Natural killer cell (primary cell): ENCODE data around the gene MKRN1. TPM values are rescaled to one million over a fixed set of nuclear protein-coding genes. Genes with fewer than 3 reads are reported as not detected.
"Not testable (repeated sequence)": the region's sequence is repeated elsewhere in the genome, so short reads cannot be mapped to it uniquely, and the experiment has no call there.

Experiments
- ATAC-seq, 3 donors: fragments of 150-1000 bp in 2 of 3; fragments of 200-7000 bp in 1 of 3; cut with Tn5 transposase; 1 replicate in 1 of 3; 2 replicates in 2 of 3; pipeline ENCODE4 v1.10.0; 2021; ENCODE audit warnings: mild to moderate bottlenecking in 2 of 3, moderate library complexity in 2 of 3
- DNase-seq, 2 donors: peaks; one replicate each; pipeline versions ENCODE4 v3.0.0 to v3.0.0-alpha.2; 2013 to 2021; ENCODE audit warnings: mixed read lengths in 1 of 2
- H3K27ac ChIP-seq: one replicate; pipeline ENCODE4 v1.5.1; 2013; ENCODE audit warnings: mild to moderate bottlenecking, low read length
- H3K27me3 ChIP-seq: one replicate; pipeline ENCODE4 v1.6.1; 2013; ENCODE audit warnings: low read length; ENCODE audit not compliant: control insufficient read depth, insufficient read depth
- H3K36me3 ChIP-seq: one replicate; pipeline ENCODE4 v1.6.1; 2013; ENCODE audit warnings: low read length; ENCODE audit not compliant: control insufficient read depth, insufficient read depth
- H3K4me1 ChIP-seq: one replicate; pipeline ENCODE4 v1.6.1; 2013; ENCODE audit warnings: low read length; ENCODE audit not compliant: control insufficient read depth, insufficient read depth
- H3K4me3 ChIP-seq: one replicate; pipeline ENCODE4 v1.5.1; 2013; ENCODE audit warnings: low read length
- H3K9me3 ChIP-seq: one replicate; pipeline ENCODE4 v1.6.1; 2013; ENCODE audit warnings: low read length; ENCODE audit not compliant: control insufficient read depth, insufficient read depth
- H3K27ac Mint-ChIP-seq, 2 donors: one replicate each; pipeline ENCODE4 v1.8.0; 2022; ENCODE audit warnings: mild to moderate bottlenecking in 2 of 2, mixed read lengths in 2 of 2, moderate library complexity in 1 of 2
- H3K27me3 Mint-ChIP-seq, 2 donors: one replicate each; pipeline ENCODE4 v1.8.0; 2022; ENCODE audit warnings: low read depth in 2 of 2, mixed read lengths in 2 of 2
- H3K36me3 Mint-ChIP-seq: one replicate; pipeline ENCODE4 v1.8.0; 2022; ENCODE audit warnings: mixed read lengths
- H3K4me1 Mint-ChIP-seq, 2 donors: one replicate each; pipeline ENCODE4 v1.8.0; 2022; ENCODE audit warnings: mixed read lengths in 2 of 2
- H3K4me3 Mint-ChIP-seq: one replicate; pipeline ENCODE4 v1.8.0; 2022; ENCODE audit warnings: mild to moderate bottlenecking, moderate library complexity, mixed read lengths
- H3K9me3 Mint-ChIP-seq, 2 donors: one replicate each; pipeline ENCODE4 v1.8.0; 2022; ENCODE audit warnings: mixed read lengths in 2 of 2
- CTCF ChIP-seq: fragments of 200-600 bp; IDR thresholded peaks from one replicate; pipeline ENCODE4 v1.8.0; 2022; ENCODE audit warnings: antibody characterized with exemption
- WGBS: methylation state at CpG from one replicate; pipeline ENCODE4 v1.1.7; 2013; ENCODE audit warnings: missing lambda C conversion rate; ENCODE audit not compliant: insufficient coverage; 5-methylcytosine and 5-hydroxymethylcytosine counted together
- intact Hi-C: fragments of 100-400 bp; cut with micrococcal nuclease; formaldehyde crosslinking; loops from one replicate; pipeline ENCODE4 v1.14.2; 2022
- total RNA-seq, 4 donors: library from RNA; stranded (reverse); fragments of 120-200 nt in 1 of 4; gene quantifications; one replicate each; pipeline versions ENCODE4 v1.2.3 to v1.2.4, GENCODE V29; 2013 to 2022

The MKRN1 gene
- total RNA-seq, 3 donors from 2014 or later (not counting 1 experiment from before 2014, with no cell fraction given) = 119 to 146 (median 136) TPM

- no peaks in the 10 kb centered on the region for H3K27me3 ChIP-seq
- 69% methylated on average over 3 of the region's 5 CpGs for WGBS
- no peak for ATAC-seq
- H3K27ac ChIP-seq = no peak overlapping the region
- H3K4me1 ChIP-seq = peaks cover 6% of the 10 kb centered on the region
- no peaks in the 10 kb centered on the region for H3K9me3 ChIP-seq
- no peak overlapping the region for H3K27ac Mint-ChIP-seq
- H3K36me3 ChIP-seq = no peaks in the 10 kb centered on the region
- no peak for DNase-seq
- H3K4me1 Mint-ChIP-seq = peaks cover 0 to 5% of the 10 kb centered on the region in 2 donors
- H3K36me3 Mint-ChIP-seq = no peaks in the 10 kb centered on the region
- H3K27me3 Mint-ChIP-seq = peaks cover 0 to 2% of the 10 kb centered on the region in 2 donors
- no peak overlapping the region for H3K4me3 ChIP-seq
- intact Hi-C loops = loop anchor here (10.0 kb wide), 1 partner anchor 145 kb away; no protein-coding TSS in a partner anchor
- TF ChIP-seq CTCF = no peak
- no peaks in the 10 kb centered on the region for H3K9me3 Mint-ChIP-seq
- H3K4me3 Mint-ChIP-seq = no peak overlapping the region
Observed at GRCh38 chr7:140509789-140510188, 30.5 kb upstream of the MKRN1 start.

DNA sequence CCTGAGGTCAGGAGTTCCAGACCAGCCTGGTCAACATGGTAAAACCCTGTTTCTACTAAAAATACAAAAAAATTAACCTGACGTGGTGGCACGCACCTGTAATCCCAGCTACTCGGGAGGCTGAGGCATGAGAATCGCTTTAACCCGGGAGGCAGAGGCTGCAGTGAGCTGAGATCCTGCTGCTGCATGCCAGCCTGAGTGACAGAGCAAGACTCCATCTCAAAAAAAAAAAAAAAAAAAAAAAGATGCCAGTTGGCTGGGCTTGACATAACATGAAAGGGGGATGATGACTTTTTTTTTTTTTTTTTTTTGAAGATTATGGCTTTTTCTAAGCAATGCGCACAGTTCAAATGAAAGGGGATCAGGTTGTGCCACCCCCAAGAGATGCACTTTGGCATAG is 28.3 kb upstream of the MKRN1 start:
- H3K4me3 Mint-ChIP-seq, H3K9me3 ChIP-seq, intact Hi-C loops, H3K27me3 ChIP-seq, H3K27ac Mint-ChIP-seq, H3K4me3 ChIP-seq, H3K36me3 Mint-ChIP-seq, H3K27me3 Mint-ChIP-seq, H3K9me3 Mint-ChIP-seq, H3K4me1 ChIP-seq, H3K4me1 Mint-ChIP-seq, H3K36me3 ChIP-seq, ATAC-seq, DNase-seq, H3K27ac ChIP-seq: not testable (repeated sequence)
- WGBS = 98% methylated on average over 6 of the region's 6 CpGs

GRCh38 chr7:140506788-140507464 is 27.6 kb upstream of the MKRN1 start:
- Mint-ChIP-seq H3K36me3 (no peaks in the 10 kb centered on the region), H3K4me1 (no peaks in the 10 kb centered on the region), H3K27ac (no peak overlapping the region), H3K9me3 (no peaks in the 10 kb centered on the region), H3K4me3 (no peak overlapping the region), H3K27me3 (no peaks in the 10 kb centered on the region)
- ATAC-seq = no peak
- 83% methylated on average over 5 of the region's 5 CpGs for WGBS
- intact Hi-C loops = no loop called here
- Histone ChIP-seq H3K4me3 (no peak overlapping the region), H3K9me3 (no peaks in the 10 kb centered on the region), H3K4me1 (no peaks in the 10 kb centered on the region), H3K36me3 (no peaks in the 10 kb centered on the region), H3K27me3 (no peaks in the 10 kb centered on the region), H3K27ac (no peak overlapping the region)
- TF ChIP-seq CTCF = no peak
- DNase-seq = no peak

DNA sequence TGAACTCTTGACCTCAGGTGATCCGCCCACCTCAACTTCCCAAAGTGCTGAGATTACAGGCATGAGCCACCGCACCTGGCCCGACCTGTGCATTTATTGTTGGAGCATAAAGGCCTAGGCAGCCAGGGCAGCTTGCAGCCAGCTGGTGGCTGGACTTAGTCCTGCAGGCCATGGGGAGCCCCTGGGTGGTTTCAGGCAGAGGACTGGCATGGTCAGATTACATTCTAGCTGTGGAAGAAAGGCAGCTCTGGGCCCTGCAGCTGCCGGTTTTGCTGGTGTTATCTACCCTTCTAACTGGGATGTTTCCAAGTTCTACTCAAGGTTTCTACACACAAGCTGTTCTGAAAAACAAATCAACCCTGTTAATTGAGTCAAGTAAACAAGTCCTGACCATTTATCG is 22.7 kb upstream of the MKRN1 start:
- Histone ChIP-seq H3K4me3 (no peak overlapping the region), H3K4me1 (no peaks in the 10 kb centered on the region), H3K36me3 (no peaks in the 10 kb centered on the region), H3K9me3 (no peaks in the 10 kb centered on the region), H3K27me3 (no peaks in the 10 kb centered on the region), H3K27ac (no peak overlapping the region)
- intact Hi-C loops = no loop called here
- DNase-seq (no peak), ATAC-seq (no peak)
- 97% methylated on average over 5 of the region's 5 CpGs for WGBS
- no peak overlapping the region for H3K27ac Mint-ChIP-seq
- no peaks in the 10 kb centered on the region for H3K36me3 Mint-ChIP-seq
- no peak for TF ChIP-seq CTCF
- no peaks in the 10 kb centered on the region for H3K4me1 Mint-ChIP-seq
- H3K27me3 Mint-ChIP-seq = no peaks in the 10 kb centered on the region
- no peaks in the 10 kb centered on the region for H3K9me3 Mint-ChIP-seq
- no peak overlapping the region for H3K4me3 Mint-ChIP-seq

- H3K27ac Mint-ChIP-seq, ATAC-seq, H3K4me1 Mint-ChIP-seq, H3K4me3 Mint-ChIP-seq, H3K27me3 Mint-ChIP-seq, H3K4me1 ChIP-seq, H3K27ac ChIP-seq, H3K4me3 ChIP-seq, H3K9me3 Mint-ChIP-seq, DNase-seq, H3K36me3 ChIP-seq, H3K36me3 Mint-ChIP-seq, H3K27me3 ChIP-seq, intact Hi-C loops, H3K9me3 ChIP-seq: not testable (repeated sequence)
- 98% methylated on average over 7 of the region's 7 CpGs for WGBS
Observed at GRCh38 chr7:140497807-140498206, 18.5 kb upstream of the MKRN1 start.
